COR-L47 (cell line): ENCODE results near the gene CGB8.
A peak's percentile ranks its signal among the peaks of the same experiment; 100 is the strongest.
"Not testable (repeated sequence)": the region's sequence is repeated elsewhere in the genome, so short reads cannot be mapped to it uniquely, and the experiment has no call there.

Experiments used
- DNase-seq: peaks from one replicate; lab custom pipeline; 2025; lab: John Stamatoyannopoulos, UW

CGB8 gene

GRCh38 chr19:49064768-49065611, 16.1 kb upstream of the CGB8 start, which contains the start of gene NTF4:
TSS of gene NTF4 (minus strand) at chr19:49064818. CDS start at chr19:49061997, 2,821 bp downstream.
- DNase-seq: no peak

- no peak for DNase-seq
These were observed 15.2 kb upstream of the CGB8 start for GRCh38 chr19:49064029-49064629.

GRCh38 chr19:49061445-49061844, 12.5 kb upstream of the CGB8 start:
- no peak for DNase-seq

GRCh38 chr19:49061000-49061399, 12.1 kb upstream of the CGB8 start:
- DNase-seq: no peak

DNA sequence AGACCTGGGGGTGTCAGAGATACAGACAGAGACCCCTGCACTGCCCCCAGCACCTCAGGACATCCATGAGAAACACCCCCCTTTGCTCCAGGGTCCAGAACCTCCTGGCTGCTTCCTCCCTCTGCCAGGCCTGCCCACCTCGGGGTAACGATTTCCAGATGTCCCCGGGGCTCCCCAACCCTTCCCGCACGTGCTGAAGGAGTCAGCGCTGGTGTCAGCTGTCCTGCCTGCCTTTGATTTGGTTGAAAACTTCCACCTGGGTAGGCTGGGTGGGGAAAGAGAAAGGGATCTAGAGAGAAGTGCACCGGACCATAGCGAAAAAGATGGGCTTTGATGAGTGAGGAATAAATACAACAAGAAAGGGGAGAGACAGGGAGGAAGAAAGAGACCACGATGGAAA, 10.1 kb upstream of the CGB8 start:
- no peak for DNase-seq

GRCh38 chr19:49058562-49058961, 9.7 kb upstream of the CGB8 start:
- DNase-seq: peak; percentile 6

GRCh38 chr19:49057636-49058234, 8.8 kb upstream of the CGB8 start, which contains the start of gene CGB7:
TSS of gene CGB7 (minus strand) at chr19:49057749. CDS start at chr19:49055375, 2,374 bp downstream.
- DNase-seq: no peak

- not testable (repeated sequence) for DNase-seq
These were observed 8.1 kb upstream of the CGB8 start for GRCh38 chr19:49056902-49057596.

DNA sequence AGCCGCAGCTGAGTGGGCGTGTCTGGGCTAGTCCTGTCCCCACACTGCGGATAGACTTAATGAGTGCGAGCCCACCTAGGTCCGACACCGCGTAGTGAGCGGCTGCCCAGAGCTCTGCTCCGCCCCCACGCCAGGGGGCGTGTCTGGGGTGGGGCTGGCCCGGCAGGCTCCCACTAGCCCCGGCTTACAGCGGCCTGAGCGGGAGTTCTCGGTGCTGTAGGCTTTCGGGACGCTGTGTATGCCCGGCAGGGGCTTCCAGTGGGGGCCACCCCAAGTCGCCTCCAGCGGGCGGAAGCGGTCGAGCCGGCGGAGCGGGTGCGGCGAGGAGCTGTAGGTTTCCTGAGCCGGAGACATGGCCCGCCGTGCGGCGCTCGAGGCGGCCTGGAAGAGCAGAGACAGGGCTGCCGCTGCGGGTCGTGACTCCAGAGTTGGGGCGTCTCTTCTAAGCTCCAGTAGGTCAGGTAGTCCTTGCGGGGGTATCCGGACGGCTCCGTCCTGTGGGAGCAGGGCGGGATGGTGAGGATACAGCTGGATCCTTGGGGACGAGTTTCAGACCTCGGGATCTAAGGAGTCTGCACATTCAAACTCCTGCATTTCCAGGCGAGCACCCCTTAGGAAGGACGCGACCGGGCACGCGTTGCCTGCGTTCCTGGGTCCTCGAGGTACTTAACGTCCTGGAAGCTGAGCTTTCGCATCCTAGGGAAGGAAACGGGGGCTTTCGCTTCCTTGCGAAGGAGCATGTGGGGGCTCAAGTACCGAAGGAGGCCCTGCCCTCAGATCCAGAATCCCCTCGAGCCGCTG, 7.4 kb upstream of the CGB8 start:
- DNase-seq: no peak

DNA sequence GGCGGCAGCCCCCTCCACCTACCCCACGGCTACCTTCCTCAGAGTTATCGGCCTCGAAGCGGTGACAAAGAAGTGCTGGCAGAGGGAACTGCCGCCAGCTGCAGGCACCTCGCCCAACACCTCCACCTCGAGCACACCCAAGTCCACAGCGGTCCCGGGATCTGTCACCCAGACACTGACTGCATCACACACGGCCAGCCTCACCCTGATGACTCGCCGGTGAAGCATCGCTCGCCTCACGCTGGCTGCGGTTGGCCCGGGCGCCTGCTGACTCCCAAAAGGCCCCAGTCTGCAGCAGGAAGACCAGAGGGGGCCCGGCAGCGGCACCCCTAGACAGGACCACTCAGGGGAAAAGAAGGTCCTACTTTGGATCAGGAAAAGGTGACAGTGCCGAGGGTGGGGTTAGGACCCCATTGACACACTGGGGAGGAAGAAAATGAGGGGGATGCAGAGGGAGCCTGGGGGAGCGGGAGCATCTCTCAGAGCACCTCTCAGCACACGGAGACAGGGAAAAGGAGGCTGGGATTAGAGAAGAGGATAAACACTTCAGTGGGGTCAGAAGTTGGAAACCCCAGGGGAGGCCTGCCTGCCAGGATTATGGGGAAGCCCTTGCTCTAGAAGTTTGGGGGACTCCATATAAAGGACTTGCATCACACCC, 1.6 kb upstream of the CGB8 start:
- DNase-seq: not testable (repeated sequence)

DNA sequence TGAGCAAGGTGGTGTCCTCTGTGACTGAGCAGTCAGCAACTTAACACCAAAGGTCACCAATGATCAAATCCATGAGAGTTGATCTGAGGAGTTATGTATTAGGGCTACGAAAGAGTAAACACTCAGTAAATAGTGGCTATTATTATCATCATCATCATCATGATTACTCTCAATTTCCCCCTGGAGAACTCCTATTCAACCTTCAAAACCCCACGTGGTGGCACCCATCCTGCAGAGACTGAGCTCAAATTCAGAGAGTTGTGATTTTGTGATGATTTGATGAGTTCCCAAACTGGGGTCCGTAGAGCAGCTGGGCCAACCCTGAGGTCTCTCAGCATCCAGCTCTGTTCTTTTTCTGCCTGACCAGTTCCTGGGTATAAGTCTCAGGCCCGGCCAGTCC, 923 bp upstream of the CGB8 start:
- DNase-seq: not testable (repeated sequence)

DNA sequence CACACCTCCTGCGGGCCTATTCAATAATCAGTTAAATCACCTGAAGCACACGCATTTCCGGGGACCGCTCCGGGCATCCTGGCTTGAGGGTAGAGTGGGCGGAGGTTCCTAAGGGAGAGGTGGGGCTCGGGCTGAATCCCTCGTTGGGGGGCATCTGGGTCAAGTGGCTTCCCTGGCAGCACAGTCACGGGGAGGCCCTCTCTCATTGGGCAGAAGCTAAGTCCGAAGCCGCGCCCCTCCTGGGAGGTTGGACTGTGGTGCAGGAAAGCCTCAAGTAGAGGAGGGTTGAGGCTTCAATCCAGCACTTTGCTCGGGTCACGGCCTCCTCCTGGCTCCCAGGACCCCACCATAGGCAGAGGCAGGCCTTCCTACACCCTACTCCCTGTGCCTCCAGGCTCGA, 5.4 kb downstream of the CGB8 start, which contains the start of gene CGB5:
CGB5 (plus strand) TSS at position 301 of the 400 bp plus-strand sequence. CDS start 362 bp downstream, outside the sequence.
- DNase-seq: not testable (repeated sequence)

- not testable (repeated sequence) for DNase-seq
These were observed 6.2 kb downstream of the CGB8 start for GRCh38 chr19:49042666-49043065.

- no peak for DNase-seq
These were observed 6.7 kb downstream of the CGB8 start for GRCh38 chr19:49042177-49042576.

- DNase-seq: not testable (repeated sequence)
These were observed 9.2 kb downstream of the CGB8 start for GRCh38 chr19:49039736-49040135.

- not testable (repeated sequence) for DNase-seq
These were observed 10.2 kb downstream of the CGB8 start for GRCh38 chr19:49038557-49039276.

DNA sequence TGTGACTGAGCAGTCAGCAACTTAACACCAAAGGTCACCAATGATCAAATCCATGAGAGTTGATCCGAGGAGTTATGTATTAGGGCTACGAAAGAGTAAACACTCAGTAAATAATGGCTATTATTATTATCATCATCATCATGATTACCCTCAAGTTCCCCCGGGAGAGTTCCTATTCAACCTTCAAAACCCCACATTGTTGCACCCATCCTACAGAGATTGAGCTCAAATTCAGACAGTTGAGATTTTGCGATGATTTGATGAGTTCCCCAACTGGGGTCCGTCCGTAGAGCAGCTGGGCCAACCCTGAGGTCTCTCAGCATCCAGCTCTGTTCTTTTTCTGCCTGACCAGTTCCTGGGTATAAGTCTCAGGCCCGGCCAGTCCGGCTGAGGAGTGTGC, 10.8 kb downstream of the CGB8 start:
- not testable (repeated sequence) for DNase-seq

DNA sequence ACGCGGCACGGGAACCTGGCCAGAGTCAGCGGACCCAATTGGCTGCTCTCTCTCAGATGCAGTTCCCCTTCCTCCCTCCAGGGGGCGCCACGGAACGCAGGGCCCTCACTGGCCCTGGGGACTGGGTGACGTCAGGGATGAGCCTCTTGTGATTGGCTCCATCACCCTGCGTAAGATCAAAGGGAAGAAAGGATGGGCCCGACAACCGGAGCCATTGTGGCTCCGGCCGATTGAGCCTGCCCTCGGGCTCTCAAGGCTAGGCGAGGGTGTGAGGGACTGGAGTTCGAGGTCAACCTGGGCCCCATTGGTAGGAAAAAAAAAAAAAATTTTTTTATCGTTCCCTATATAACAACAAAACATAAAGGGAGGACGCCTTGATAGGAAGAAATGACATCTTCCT, 12.1 kb downstream of the CGB8 start, which contains the start of gene CGB1:
CGB1 (minus strand) TSS at position 81 of the 400 bp plus-strand sequence. CDS start 184 bp downstream, outside the sequence.
- not testable (repeated sequence) for DNase-seq

DNA sequence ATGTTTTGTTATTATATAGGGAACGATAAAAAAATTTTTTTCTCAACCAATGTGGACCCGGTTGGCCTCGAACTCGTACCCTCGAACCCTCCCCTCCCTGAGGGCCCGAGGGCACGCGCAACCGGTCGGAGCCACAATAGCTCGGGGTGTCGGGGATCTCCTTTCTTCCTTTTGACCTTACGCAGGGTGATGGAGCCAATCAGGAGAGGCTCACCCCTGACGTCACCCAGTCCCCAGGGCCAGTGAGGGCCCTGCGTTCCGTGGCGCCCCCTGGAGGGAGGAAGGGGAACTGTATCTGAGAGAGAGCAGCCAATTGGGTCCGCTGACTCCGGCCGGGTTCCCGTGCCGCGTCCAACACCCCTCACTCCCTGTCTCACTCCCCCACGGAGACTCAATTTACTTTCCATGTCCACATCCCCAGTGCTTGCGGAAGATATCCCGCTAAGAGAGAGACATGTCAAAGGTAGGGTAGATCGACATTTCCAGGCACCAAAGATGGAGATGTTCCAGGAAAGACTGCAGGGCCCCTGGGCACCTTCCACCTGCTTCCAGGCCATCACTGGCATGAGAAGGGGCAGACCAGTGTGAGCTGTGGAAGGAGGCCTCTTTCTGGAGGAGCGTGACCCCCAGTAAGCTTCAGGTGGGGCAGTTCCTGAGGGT, 17.1 kb downstream of the CGB8 start, which contains the start of gene CGB2:
CGB2 (plus strand) TSS at position 249 of the 660 bp plus-strand sequence; CDS start at position 455, 206 bp downstream.
- not testable (repeated sequence) for DNase-seq
